B cell (primary cell): ENCODE data around the gene CAMP.

Experiments
- EZH2 ChIP-seq: IDR thresholded peaks from 2 replicates; pipeline ENCODE4 v1.6.1; 2012; ENCODE audit warnings: borderline replicate concordance, low read depth, mild to moderate bottlenecking, moderate library complexity, low read length; ENCODE audit not compliant: insufficient read depth, poor library complexity, severe bottlenecking
- TF ChIP-seq, protein P1 (sequence below): fragments of 200-600 bp; IDR thresholded peaks from one replicate; pipeline ENCODE4 v1.8.0; 2022; ENCODE audit warnings: antibody characterized with exemption, mild to moderate bottlenecking

DNA sequence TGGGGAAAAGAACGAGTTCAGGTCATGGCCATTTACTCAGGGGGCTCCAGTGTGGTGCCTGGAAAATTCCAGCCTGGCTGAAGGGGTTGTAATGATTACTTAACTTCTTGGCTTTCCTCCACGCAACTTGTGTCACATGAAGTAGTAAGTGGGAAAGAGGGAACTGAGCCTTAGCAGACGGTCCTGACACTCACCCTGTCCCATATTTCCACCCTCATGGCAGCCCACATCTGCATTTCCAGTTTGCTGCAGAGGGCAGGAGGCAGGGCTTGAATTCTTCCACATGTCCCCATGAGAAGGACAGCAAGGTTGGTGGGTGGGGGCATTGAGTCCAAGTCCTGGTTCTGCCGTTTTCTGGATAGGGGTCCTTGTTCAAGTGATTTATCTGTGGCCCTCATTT lies 7.8 kb upstream of the CAMP start:
- TF ChIP-seq, protein P1, sequence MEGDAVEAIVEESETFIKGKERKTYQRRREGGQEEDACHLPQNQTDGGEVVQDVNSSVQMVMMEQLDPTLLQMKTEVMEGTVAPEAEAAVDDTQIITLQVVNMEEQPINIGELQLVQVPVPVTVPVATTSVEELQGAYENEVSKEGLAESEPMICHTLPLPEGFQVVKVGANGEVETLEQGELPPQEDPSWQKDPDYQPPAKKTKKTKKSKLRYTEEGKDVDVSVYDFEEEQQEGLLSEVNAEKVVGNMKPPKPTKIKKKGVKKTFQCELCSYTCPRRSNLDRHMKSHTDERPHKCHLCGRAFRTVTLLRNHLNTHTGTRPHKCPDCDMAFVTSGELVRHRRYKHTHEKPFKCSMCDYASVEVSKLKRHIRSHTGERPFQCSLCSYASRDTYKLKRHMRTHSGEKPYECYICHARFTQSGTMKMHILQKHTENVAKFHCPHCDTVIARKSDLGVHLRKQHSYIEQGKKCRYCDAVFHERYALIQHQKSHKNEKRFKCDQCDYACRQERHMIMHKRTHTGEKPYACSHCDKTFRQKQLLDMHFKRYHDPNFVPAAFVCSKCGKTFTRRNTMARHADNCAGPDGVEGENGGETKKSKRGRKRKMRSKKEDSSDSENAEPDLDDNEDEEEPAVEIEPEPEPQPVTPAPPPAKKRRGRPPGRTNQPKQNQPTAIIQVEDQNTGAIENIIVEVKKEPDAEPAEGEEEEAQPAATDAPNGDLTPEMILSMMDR: no peak
- TF ChIP-seq EZH2: no peak
